DOHH2 (cell line): ENCODE results near the gene HSPA9.
A peak's percentile ranks its signal among the peaks of the same experiment; 100 is the strongest.

Experiments
- CTCF ChIP-seq: fragments of 200-600 bp; sonication (generic); IDR thresholded peaks from one replicate; pipeline ENCODE4 v1.5.1; 2014; ENCODE audit warnings: antibody characterized with exemption, mild to moderate bottlenecking, low read depth, low read length; ENCODE audit not compliant: poor library complexity, severe bottlenecking
- EZH2phosphoT487 ChIP-seq: fragments of 200-600 bp; sonication (generic); IDR thresholded peaks from 2 replicates; pipeline ENCODE4 v1.6.1; 2017; ENCODE audit warnings: borderline replicate concordance, mild to moderate bottlenecking, antibody characterized with exemption, low read length, moderate library complexity, mixed read lengths

GRCh38 chr5:138536665-138537315 lies 38.4 kb downstream of the HSPA9 start:
- TF ChIP-seq CTCF (peak; percentile 63), EZH2phosphoT487 (no peak)
